Tibial nerve (tissue), 4 donors: ENCODE results near the gene ANKFN1.

ENCODE experiments used
- CTCF ChIP-seq, 5 experiments: fragments of 200-600 bp in 3 of 5; fragments of 450-650 bp in 2 of 5; sonication (generic) in 3 of 5; IDR thresholded peaks; one replicate each; pipeline ENCODE4 v1.5.1; 2016 to 2019; ENCODE audit warnings: antibody characterized with exemption in 5 of 5, mild to moderate bottlenecking in 3 of 5, moderate library complexity in 2 of 5
- EP300 ChIP-seq, 2 donors: sonication (generic); formaldehyde crosslinking; IDR thresholded peaks; one replicate each; pipeline ENCODE4 v1.6.1; 2017; ENCODE audit warnings: antibody characterized with exemption in 2 of 2, mild to moderate bottlenecking in 1 of 2
- POLR2A ChIP-seq, 2 donors: fragments of 450-650 bp; IDR thresholded peaks; one replicate each; pipeline ENCODE4 v1.6.1; 2017; ENCODE audit warnings: antibody characterized with exemption in 2 of 2, mild to moderate bottlenecking in 2 of 2, moderate library complexity in 2 of 2

GRCh38 chr17:56125830-56126819 is 27.1 kb upstream of the ANKFN1 start:
- TF ChIP-seq POLR2A (IDR thresholded peaks at IDR 0.05) (no peak), CTCF (IDR thresholded peaks at IDR 0.05) (peak in 3 of 5 experiments; percentile 17 to 37 (median 33)), EP300 (IDR thresholded peaks at IDR 0.05) (peak in 1 of 2 donors; percentile 47)
